Measurements from ENCODE around the gene IGFL1. TPM values are rescaled to one million over a fixed set of nuclear protein-coding genes. Genes with fewer than 3 reads are reported as not detected.

Gene IGFL1
- total and polyA plus RNA-seq, 10 of the 15 experiments (the other 5 are each of a cell fraction or from before 2014, with no cell fraction given), result not detected

- no peak overlapping the region for H3K4me2 ChIP-seq (ENCODE audit: control insufficient read depth, insufficient read depth)
- SMC1A ChIA-PET (ENCODE audit: uncharacterized antibody, unreplicated experiment), result no interaction called here
Measured at GRCh38 chr19:46186717-46187101, 42.8 kb upstream of the IGFL1 start.

More at GRCh38 chr19:46186717-46187101, 42.8 kb upstream of the IGFL1 start:
- 31% methylated on average over 5 of the region's 5 CpGs for WGBS (ENCODE audit: insufficient coverage, insufficient replicate concordance, low lambda C conversion rate, missing lambda C conversion rate)
- Histone ChIP-seq H4K20me1 (ENCODE audit: control insufficient read depth, insufficient read depth) (no peaks in the 10 kb centered on the region), H2AFZ (ENCODE audit: control insufficient read depth, low read depth, low read length) (no peak overlapping the region), H3K4me1 (ENCODE audit: control insufficient read depth, insufficient read depth, low read length) (peaks cover 3% of the 10 kb centered on the region; the same call in 1 of the 2 replicates), H3K36me3 (ENCODE audit: control insufficient read depth in 2 of 2, insufficient read depth in 2 of 2, low read length in 1 of 2) (no peaks in the 10 kb centered on the region), H3K4me3 (no peak overlapping the region), H3K9me3 (replicated peaks; ENCODE audit: control insufficient read depth, insufficient read depth, low read length) (no peaks in the 10 kb centered on the region), H3K27ac (ENCODE audit: control insufficient read depth, insufficient read depth) (no peak overlapping the region), H3K9ac (ENCODE audit: control insufficient read depth, insufficient read depth, low read length) (no peak overlapping the region), H3K27me3 (replicated peaks in 1 of 2; ENCODE audit: control insufficient read depth in 2 of 2, insufficient read depth in 2 of 2, low read length in 1 of 2) (peaks cover 0 to 4% of the 10 kb centered on the region in 2 experiments; a peak in 1 of 4 replicates), H3K79me2 (ENCODE audit: control insufficient read depth, insufficient read depth, low read length) (no peaks in the 10 kb centered on the region)
- ChIA-PET POLR2A (no interaction called here), RAD21 (ENCODE audit: unreplicated experiment) (no interaction called here), CTCF (interaction anchor here (1.0 kb wide), 1 partner anchor 108 kb away, joined by 3 read pairs; no protein-coding TSS in a partner anchor)
- no peak for TF ChIP-seq IRF5 (IDR thresholded peaks at IDR 0.05; ENCODE audit: borderline replicate concordance)
- no peak for TF ChIP-seq HDAC6 (IDR thresholded peaks at IDR 0.05; ENCODE audit: unreplicated experiment)
- TF ChIP-seq BACH1 (IDR thresholded peaks at IDR 0.05; ENCODE audit: borderline replicate concordance), result no peak
- TF ChIP-seq MTA3 (IDR thresholded peaks at IDR 0.05; ENCODE audit: borderline replicate concordance, low read length), result no peak
- TF ChIP-seq ATF7 (IDR thresholded peaks at IDR 0.05; ENCODE audit: low read depth), result no peak
- no peak for TF ChIP-seq SUPT20H (IDR thresholded peaks at IDR 0.05; ENCODE audit: borderline replicate concordance, control insufficient read depth, low read depth, low read length)
- no peak for TF ChIP-seq ZBTB33 (IDR thresholded peaks at IDR 0.05)
- TF ChIP-seq TBL1XR1 (IDR thresholded peaks at IDR 0.05; ENCODE audit: low read depth, low read length), result no peak
- no peak for TF ChIP-seq RBBP5 (conservative IDR thresholded peaks at IDR 0.05)
- no peak for TF ChIP-seq PKNOX1 (IDR thresholded peaks at IDR 0.05)
- TF ChIP-seq SIX5 (IDR thresholded peaks at IDR 0.05; ENCODE audit: low read depth, low read length, severe bottlenecking), result no peak
- TF ChIP-seq IRF4 (IDR thresholded peaks at IDR 0.05; ENCODE audit: low read depth, low read length), result no peak
- ATAC-seq, result no peak
- intact Hi-C loops (cut with micrococcal nuclease; ENCODE audit: unreplicated experiment) (loop anchor here (5.0 kb wide), 1 partner anchor 159 kb away; no protein-coding TSS in a partner anchor), in situ Hi-C loops (cut with MboI) (loop anchor here (5.0 kb wide), 1 partner anchor 104 kb away; no protein-coding TSS in a partner anchor)
- no peak for FAIRE-seq
- no TSS peak for BruUV-seq (replicated peaks)
- DNase-seq (ENCODE audit: low read depth, low spot score), result no peak

Measured in GM12878 (cell line).